Activated CD4-positive, alpha-beta T cell treated with anti-CD3 and anti-CD28 coated beads, Interleukin-2, amount 50 U/mL, for 24 hours (primary cell): ENCODE data around the gene PTCSC3.

Source experiments
- DNase-seq, 2 donors: peaks; one replicate each; pipeline ENCODE4 v3.0.0-alpha.2; 2020; ENCODE audit warnings: low read depth in 1 of 2, low spot score in 1 of 2

PTCSC3 gene

GRCh38 chr14:36086629-36087395 is 89.7 kb downstream of the PTCSC3 start:
- no peak for DNase-seq

GRCh38 chr14:36085861-36086260 is 90.7 kb downstream of the PTCSC3 start:
- DNase-seq = no peak
